MM.1S (cell line): Measurements from ENCODE around the gene RASL11B.

ENCODE experiments used
- DNase-seq: peaks from one replicate; pipeline ENCODE4 v3.0.0-alpha.2; 2015
- H2AFZ ChIP-seq: fragments of 300-600 bp; sonication (generic); 2 replicates; pipeline ENCODE4 v1.6.0; 2016; ENCODE audit warnings: antibody characterized with exemption, low read length
- H3F3A ChIP-seq: fragments of 300-600 bp; sonication (generic); 2 replicates; pipeline ENCODE4 v1.6.1; 2016; ENCODE audit warnings: mild to moderate bottlenecking, antibody characterized with exemption, low read length, moderate library complexity, mixed read lengths; ENCODE audit not compliant: insufficient read depth
- H3K27ac ChIP-seq: fragments of 300-600 bp; sonication (generic); 2 replicates; pipeline ENCODE4 v1.5.1; 2016; ENCODE audit warnings: mild to moderate bottlenecking, low read length
- H3K27me3 ChIP-seq: fragments of 300-600 bp; sonication (generic); replicated peaks from 2 replicates; pipeline ENCODE4 v1.6.0; 2016; ENCODE audit warnings: low read length; ENCODE audit not compliant: insufficient read depth
- H3K36me3 ChIP-seq: fragments of 300-600 bp; sonication (generic); replicated peaks from 2 replicates; pipeline ENCODE4 v1.6.1; 2016; ENCODE audit warnings: mild to moderate bottlenecking, low read length, mixed read lengths; ENCODE audit not compliant: insufficient read depth
- H3K4me1 ChIP-seq: fragments of 300-600 bp; sonication (generic); 2 replicates; pipeline ENCODE4 v1.6.1; 2016; ENCODE audit warnings: low read length, mixed read lengths
- H3K4me2 ChIP-seq: fragments of 300-600 bp; sonication (generic); 2 replicates; pipeline ENCODE4 v1.6.0; 2016; ENCODE audit warnings: low read depth, low read length
- H3K4me3 ChIP-seq: fragments of 300-600 bp; sonication (generic); 2 replicates; pipeline ENCODE4 v1.5.1; 2016; ENCODE audit warnings: low read length, mixed read lengths
- H3K79me2 ChIP-seq: fragments of 300-600 bp; sonication (generic); 2 replicates; pipeline ENCODE4 v1.6.1; 2016; ENCODE audit warnings: mixed run types, low read length, mixed read lengths
- H3K9ac ChIP-seq: fragments of 300-600 bp; sonication (generic); 2 replicates; pipeline ENCODE4 v1.6.1; 2016; ENCODE audit warnings: low read length, mixed read lengths
- H3K9me2 ChIP-seq: fragments of 300-600 bp; sonication (generic); replicated peaks from 2 replicates; pipeline ENCODE4 v1.6.1; 2016; ENCODE audit warnings: mild to moderate bottlenecking, low read length, mixed read lengths; ENCODE audit not compliant: insufficient read depth
- H3K9me3 ChIP-seq: fragments of 300-600 bp; sonication (generic); replicated peaks from 2 replicates; pipeline ENCODE4 v1.6.1; 2016; ENCODE audit warnings: mild to moderate bottlenecking, low read length, mixed read lengths; ENCODE audit not compliant: insufficient read depth
- H4K20me1 ChIP-seq: fragments of 300-600 bp; sonication (generic); 2 replicates; pipeline ENCODE4 v1.6.1; 2016; ENCODE audit warnings: mild to moderate bottlenecking, low read length, moderate library complexity, mixed read lengths; ENCODE audit not compliant: insufficient read depth
- CTCF ChIP-seq: fragments of 300-600 bp; sonication (generic); IDR thresholded peaks from 2 replicates; pipeline ENCODE4 v1.5.1; 2016; ENCODE audit warnings: antibody characterized with exemption, low read length, mixed read lengths
- EZH2 ChIP-seq: fragments of 300-600 bp; sonication (generic); optimal IDR thresholded peaks from 2 replicates; pipeline ENCODE3; 2017; ENCODE audit warnings: low read depth, mild to moderate bottlenecking, antibody characterized with exemption, low read length, mixed read lengths
- EZH2phosphoT487 ChIP-seq: fragments of 300-600 bp; sonication (generic); IDR thresholded peaks from 2 replicates; pipeline ENCODE4 v1.6.1; 2018; ENCODE audit warnings: antibody characterized with exemption, low read length

RASL11B gene

GRCh38 chr4:52838729-52839586 is 23.2 kb upstream of the RASL11B start:
- no peaks in the 10 kb centered on the region for H3F3A ChIP-seq
- no peaks in the 10 kb centered on the region for H3K4me1 ChIP-seq
- H3K27me3 ChIP-seq, result no peaks in the 10 kb centered on the region
- H4K20me1 ChIP-seq, result no peaks in the 10 kb centered on the region
- no peaks in the 10 kb centered on the region for H3K9me2 ChIP-seq
- H3K4me3 ChIP-seq, result no peak overlapping the region
- H3K79me2 ChIP-seq, result no peaks in the 10 kb centered on the region
- H3K4me2 ChIP-seq, result no peak overlapping the region
- no peak for DNase-seq
- no peaks in the 10 kb centered on the region for H3K36me3 ChIP-seq
- H2AFZ ChIP-seq, result no peak overlapping the region
- no peak overlapping the region for H3K27ac ChIP-seq
- H3K9me3 ChIP-seq, result no peaks in the 10 kb centered on the region
- TF ChIP-seq EZH2phosphoT487 (no peak), EZH2 (no peak), CTCF (no peak)
- H3K9ac ChIP-seq, result no peak overlapping the region

GRCh38 chr4:52840531-52841370 is 21.4 kb upstream of the RASL11B start:
- Histone ChIP-seq H3K79me2 (no peaks in the 10 kb centered on the region), H3K27me3 (no peaks in the 10 kb centered on the region), H3K36me3 (no peaks in the 10 kb centered on the region), H4K20me1 (no peaks in the 10 kb centered on the region), H3K4me1 (no peaks in the 10 kb centered on the region), H3K4me3 (no peak overlapping the region), H3F3A (no peaks in the 10 kb centered on the region), H3K9ac (no peak overlapping the region), H2AFZ (no peak overlapping the region), H3K27ac (no peak overlapping the region), H3K9me3 (no peaks in the 10 kb centered on the region), H3K9me2 (no peaks in the 10 kb centered on the region), H3K4me2 (no peak overlapping the region)
- TF ChIP-seq EZH2phosphoT487, result no peak
- TF ChIP-seq EZH2, result no peak
- no peak for TF ChIP-seq CTCF
- no peak for DNase-seq

GRCh38 chr4:52841682-52842456 is 20.2 kb upstream of the RASL11B start:
- H3K4me3 ChIP-seq, result no peak overlapping the region
- no peak overlapping the region for H3K9ac ChIP-seq
- H4K20me1 ChIP-seq, result no peaks in the 10 kb centered on the region
- no peaks in the 10 kb centered on the region for H3F3A ChIP-seq
- no peaks in the 10 kb centered on the region for H3K9me2 ChIP-seq
- H3K9me3 ChIP-seq, result no peaks in the 10 kb centered on the region
- TF ChIP-seq CTCF, result no peak
- TF ChIP-seq EZH2phosphoT487, result no peak
- TF ChIP-seq EZH2, result no peak
- H2AFZ ChIP-seq, result no peak overlapping the region
- H3K36me3 ChIP-seq, result no peaks in the 10 kb centered on the region
- no peaks in the 10 kb centered on the region for H3K27me3 ChIP-seq
- H3K4me2 ChIP-seq, result no peak overlapping the region
- no peak for DNase-seq
- H3K79me2 ChIP-seq, result no peaks in the 10 kb centered on the region
- no peak overlapping the region for H3K27ac ChIP-seq
- H3K4me1 ChIP-seq, result no peaks in the 10 kb centered on the region
